ENCODE data around the gene TLNRD1.

TLNRD1 gene

GRCh38 chr15:81001152-81002008 lies 657 bp downstream of the TLNRD1 start:
- Histone ChIP-seq H3K4me3 (ENCODE audit: low read depth, low read length, poor library complexity, severe bottlenecking) (peak overlapping the region; percentile 88), H3K79me2 (ENCODE audit: insufficient read depth, low read length) (no peaks in the 10 kb centered on the region), H3K4me2 (ENCODE audit: low read length) (peak overlapping the region; percentile 79), H3K36me3 (ENCODE audit: insufficient read depth, low read length) (peaks cover 23% of the 10 kb centered on the region), H3K27me3 (ENCODE audit: insufficient read depth, low read length) (no peaks in the 10 kb centered on the region), H3K4me1 (ENCODE audit: insufficient read depth, low read length, severe bottlenecking) (peaks cover 24% of the 10 kb centered on the region), H2AFZ (ENCODE audit: low read length) (peak overlapping the region; percentile 32; the same call in 1 of the 2 replicates), H3K9me2 (ENCODE audit: low read depth, low read length) (no peaks in the 10 kb centered on the region), H3K9ac (ENCODE audit: low read length) (peak overlapping the region; percentile 83), H3F3A (ENCODE audit: insufficient read depth, low read length) (0 out of 2 replicates have a peak, but pooled peaks cover 3% of the 10 kb centered on the region), H3K27ac (ENCODE audit: low read depth, low read length, poor library complexity, severe bottlenecking) (peak overlapping the region; percentile 33), H3K9me3 (ENCODE audit: low read length) (no peaks in the 10 kb centered on the region), H4K20me1 (ENCODE audit: insufficient read depth, low read length) (peaks cover 4% of the 10 kb centered on the region; the same call in 1 of the 2 replicates)
- no peak for TF ChIP-seq CTCF (IDR thresholded peaks at IDR 0.05; ENCODE audit: low read length)
- TF ChIP-seq EZH2 (IDR thresholded peaks at IDR 0.05; ENCODE audit: borderline replicate concordance, low read length): no peak

DNA sequence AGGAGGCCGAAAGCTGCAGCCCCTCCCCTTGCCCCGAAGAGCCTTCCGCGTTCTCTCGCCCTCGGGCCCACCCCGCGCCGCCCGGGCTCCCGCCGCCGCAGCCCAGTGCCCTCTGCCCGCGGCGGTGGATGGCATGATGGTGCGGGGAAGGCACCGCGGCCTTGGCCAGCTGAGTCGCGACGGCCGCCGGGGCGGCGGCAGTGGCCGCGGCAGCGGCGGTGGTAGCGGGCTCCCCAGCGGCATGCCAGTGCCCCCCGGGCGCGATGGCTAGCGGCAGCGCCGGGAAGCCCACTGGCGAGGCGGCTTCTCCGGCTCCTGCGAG lies 1.2 kb downstream of the TLNRD1 start:
- TF ChIP-seq CTCF (IDR thresholded peaks at IDR 0.05; ENCODE audit: low read length): no peak
- TF ChIP-seq EZH2 (IDR thresholded peaks at IDR 0.05; ENCODE audit: borderline replicate concordance, low read length): no peak
- H3K4me1 ChIP-seq (ENCODE audit: insufficient read depth, low read length, severe bottlenecking): peaks cover 24% of the 10 kb centered on the region
- no peaks in the 10 kb centered on the region for H3K9me3 ChIP-seq (ENCODE audit: low read length)
- H3K9ac ChIP-seq (ENCODE audit: low read length): peak overlapping the region; percentile 83
- H4K20me1 ChIP-seq (ENCODE audit: insufficient read depth, low read length): peaks cover 4% of the 10 kb centered on the region; the same call in 1 of the 2 replicates
- no peak overlapping the region for H3K27ac ChIP-seq (ENCODE audit: low read depth, low read length, poor library complexity, severe bottlenecking)
- H2AFZ ChIP-seq (ENCODE audit: low read length): no peak overlapping the region
- no peaks in the 10 kb centered on the region for H3K27me3 ChIP-seq (ENCODE audit: insufficient read depth, low read length)
- H3K36me3 ChIP-seq (ENCODE audit: insufficient read depth, low read length): peaks cover 23% of the 10 kb centered on the region
- no peaks in the 10 kb centered on the region for H3K79me2 ChIP-seq (ENCODE audit: insufficient read depth, low read length)
- H3K9me2 ChIP-seq (ENCODE audit: low read depth, low read length): no peaks in the 10 kb centered on the region
- peak overlapping the region; percentile 79 for H3K4me2 ChIP-seq (ENCODE audit: low read length)
- H3F3A ChIP-seq (ENCODE audit: insufficient read depth, low read length): 0 out of 2 replicates have a peak, but pooled peaks cover 3% of the 10 kb centered on the region
- H3K4me3 ChIP-seq (ENCODE audit: low read depth, low read length, poor library complexity, severe bottlenecking): peak overlapping the region; percentile 88

DNA sequence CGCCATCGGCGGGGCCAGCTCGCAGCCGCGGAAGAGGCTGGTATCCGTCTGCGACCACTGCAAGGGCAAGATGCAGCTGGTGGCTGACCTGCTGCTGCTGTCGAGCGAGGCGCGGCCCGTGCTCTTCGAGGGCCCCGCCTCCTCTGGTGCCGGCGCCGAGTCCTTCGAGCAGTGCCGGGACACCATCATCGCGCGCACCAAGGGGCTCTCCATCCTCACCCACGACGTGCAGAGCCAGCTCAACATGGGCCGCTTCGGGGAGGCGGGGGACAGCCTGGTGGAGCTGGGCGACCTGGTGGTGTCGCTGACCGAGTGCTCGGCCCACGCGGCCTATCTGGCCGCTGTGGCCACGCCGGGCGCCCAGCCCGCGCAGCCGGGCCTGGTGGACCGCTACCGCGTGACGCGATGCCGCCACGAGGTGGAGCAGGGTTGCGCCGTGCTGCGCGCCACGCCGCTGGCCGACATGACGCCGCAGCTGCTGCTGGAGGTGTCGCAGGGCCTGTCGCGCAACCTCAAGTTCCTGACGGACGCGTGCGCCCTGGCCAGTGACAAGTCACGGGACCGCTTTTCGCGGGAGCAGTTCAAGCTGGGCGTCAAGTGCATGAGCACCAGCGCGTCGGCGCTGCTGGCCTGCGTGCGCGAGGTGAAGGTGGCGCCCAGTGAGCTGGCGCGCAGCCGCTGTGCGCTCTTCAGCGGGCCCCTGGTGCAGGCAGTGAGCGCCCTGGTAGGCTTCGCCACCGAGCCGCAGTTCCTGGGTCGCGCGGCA lies 1.8 kb downstream of the TLNRD1 start:
- 0 out of 2 replicates have a peak, but pooled peaks cover 3% of the 10 kb centered on the region for H3F3A ChIP-seq (ENCODE audit: insufficient read depth, low read length)
- H2AFZ ChIP-seq (ENCODE audit: low read length): no peak overlapping the region
- H3K27ac ChIP-seq (ENCODE audit: low read depth, low read length, poor library complexity, severe bottlenecking): no peak overlapping the region
- peak overlapping the region; percentile 88 for H3K4me3 ChIP-seq (ENCODE audit: low read depth, low read length, poor library complexity, severe bottlenecking)
- peak overlapping the region; percentile 83; the same call in 1 of the 2 replicates for H3K9ac ChIP-seq (ENCODE audit: low read length)
- H3K9me3 ChIP-seq (ENCODE audit: low read length): no peaks in the 10 kb centered on the region
- no peaks in the 10 kb centered on the region for H3K9me2 ChIP-seq (ENCODE audit: low read depth, low read length)
- peaks cover 24% of the 10 kb centered on the region for H3K4me1 ChIP-seq (ENCODE audit: insufficient read depth, low read length, severe bottlenecking)
- peaks cover 4% of the 10 kb centered on the region; the same call in 1 of the 2 replicates for H4K20me1 ChIP-seq (ENCODE audit: insufficient read depth, low read length)
- peaks cover 23% of the 10 kb centered on the region for H3K36me3 ChIP-seq (ENCODE audit: insufficient read depth, low read length)
- H3K27me3 ChIP-seq (ENCODE audit: insufficient read depth, low read length): no peaks in the 10 kb centered on the region
- H3K79me2 ChIP-seq (ENCODE audit: insufficient read depth, low read length): no peaks in the 10 kb centered on the region
- H3K4me2 ChIP-seq (ENCODE audit: low read length): peak overlapping the region; percentile 79
- no peak for TF ChIP-seq CTCF (IDR thresholded peaks at IDR 0.05; ENCODE audit: low read length)
- TF ChIP-seq EZH2 (IDR thresholded peaks at IDR 0.05; ENCODE audit: borderline replicate concordance, low read length): no peak

Data from OCI-LY1 (cell line).